Measurements from ENCODE around the gene WWOX.

The WWOX gene

DNA sequence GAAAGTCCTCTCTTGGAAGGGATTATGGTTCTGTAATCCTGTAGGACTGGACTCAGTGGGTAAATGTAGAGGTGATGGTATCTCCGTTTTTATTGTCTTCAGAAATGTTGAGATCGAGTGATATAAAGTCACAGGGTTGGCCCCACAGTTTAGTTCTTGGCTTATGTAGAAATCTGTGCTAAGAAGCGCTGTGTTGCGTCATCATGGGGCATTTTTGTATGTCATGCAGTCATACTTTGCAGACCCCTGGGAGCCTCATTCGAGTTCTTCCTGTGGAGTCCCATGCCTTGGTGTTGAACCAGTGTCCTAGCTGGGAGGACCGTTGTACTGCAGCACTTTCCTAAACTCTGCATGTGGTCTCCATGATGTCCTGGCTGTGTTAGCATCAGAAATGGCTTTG lies 881.4 kb downstream of the WWOX start:
- Histone ChIP-seq H3K14ac (ENCODE audit: low read length) (no peak overlapping the region), H3K79me1 (ENCODE audit: low read length) (no peaks in the 10 kb centered on the region), H3K4me3 (ENCODE audit: low read depth, low read length) (no peak overlapping the region), H3K9me3 (ENCODE audit: insufficient read depth, low read depth, low read length) (peaks cover 2% of the 10 kb centered on the region), H3K36me3 (ENCODE audit: control insufficient read depth in 1 of 2, insufficient read depth in 2 of 2, low read length in 2 of 2) (no peaks in the 10 kb centered on the region), H3K27ac (ENCODE audit: low read depth, low read length) (no peak overlapping the region), H3K4ac (ENCODE audit: low read depth, low read length) (no peak overlapping the region), H2BK5ac (ENCODE audit: low read depth, low read length, poor library complexity) (no peak overlapping the region), H3K9ac (ENCODE audit: low read length) (no peak overlapping the region), H3K23ac (ENCODE audit: low read length) (no peak overlapping the region), H3K4me1 (ENCODE audit: control insufficient read depth in 1 of 2, insufficient read depth in 2 of 2, low read length in 2 of 2) (peaks cover 9 to 11% of the 10 kb centered on the region in 2 experiments), H2AK5ac (ENCODE audit: low read length) (no peak overlapping the region), H2BK120ac (ENCODE audit: insufficient read depth, low read length, poor library complexity) (no peak overlapping the region), H3K79me2 (ENCODE audit: control insufficient read depth, insufficient read depth, low read length, poor library complexity) (no peaks in the 10 kb centered on the region), H4K12ac (ENCODE audit: low read depth, low read length) (no peak overlapping the region), H3K18ac (ENCODE audit: low read length) (no peak overlapping the region), H2AFZ (ENCODE audit: insufficient read depth, low read length, poor library complexity) (no peak overlapping the region), H4K91ac (ENCODE audit: low read depth, low read length) (no peak overlapping the region), H3K27me3 (ENCODE audit: insufficient read depth, low read length) (no peaks in the 10 kb centered on the region), H4K8ac (ENCODE audit: low read depth, low read length) (no peak overlapping the region), H3K4me2 (ENCODE audit: low read length) (no peak overlapping the region), H2BK12ac (ENCODE audit: low read length) (no peak overlapping the region)
- WGBS (ENCODE audit: extremely low coverage, insufficient coverage, insufficient read length): no CpG with 5 or more reads among the region's 6 CpGs
- DNase-seq: no peak

DNA sequence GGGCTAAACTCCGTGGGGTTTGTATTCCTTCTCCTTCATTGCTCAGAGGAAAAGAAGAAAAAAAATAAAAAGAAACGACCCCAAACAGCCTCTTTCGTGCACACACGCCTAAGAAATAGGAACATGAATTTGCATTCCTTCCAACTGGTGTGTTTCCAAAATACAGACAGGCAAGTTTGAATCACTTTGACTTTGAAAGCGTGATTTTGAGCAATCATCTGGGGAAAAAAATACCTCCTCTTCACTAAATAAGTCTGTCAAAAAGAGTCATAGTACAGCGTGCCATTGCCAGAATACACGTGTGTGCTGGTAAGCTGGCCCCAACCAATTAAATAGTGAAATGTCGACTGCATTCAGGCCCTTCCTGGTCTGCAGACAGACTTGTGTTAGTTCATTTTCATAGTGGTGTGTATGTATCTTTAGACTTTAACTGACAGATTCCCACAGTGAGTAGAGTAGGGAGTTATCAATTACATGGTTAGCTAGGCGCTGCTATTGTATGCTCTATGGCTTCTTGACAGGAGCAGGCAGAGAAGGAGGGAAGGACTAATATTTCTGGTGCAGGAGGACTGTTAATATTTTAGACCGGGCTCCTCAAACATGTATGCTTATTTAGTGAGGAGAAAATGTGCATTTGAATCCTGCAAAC lies 882.8 kb downstream of the WWOX start:
- no peaks in the 10 kb centered on the region for H3K27me3 ChIP-seq (ENCODE audit: insufficient read depth, low read length)
- no peaks in the 10 kb centered on the region for H3K79me2 ChIP-seq (ENCODE audit: control insufficient read depth, insufficient read depth, low read length, poor library complexity)
- peaks cover 10 to 12% of the 10 kb centered on the region in 2 experiments for H3K4me1 ChIP-seq (ENCODE audit: control insufficient read depth in 1 of 2, insufficient read depth in 2 of 2, low read length in 2 of 2)
- no peak overlapping the region for H4K8ac ChIP-seq (ENCODE audit: low read depth, low read length)
- H3K36me3 ChIP-seq (ENCODE audit: control insufficient read depth in 1 of 2, insufficient read depth in 2 of 2, low read length in 2 of 2): no peaks in the 10 kb centered on the region
- no peak overlapping the region for H3K4ac ChIP-seq (ENCODE audit: low read depth, low read length)
- no peak overlapping the region for H4K91ac ChIP-seq (ENCODE audit: low read depth, low read length)
- H3K27ac ChIP-seq (ENCODE audit: low read depth, low read length): no peak overlapping the region
- no peak overlapping the region for H3K14ac ChIP-seq (ENCODE audit: low read length)
- no CpG with 5 or more reads among the region's 10 CpGs for WGBS (ENCODE audit: extremely low coverage, insufficient coverage, insufficient read length)
- H3K4me3 ChIP-seq (ENCODE audit: low read depth, low read length): no peak overlapping the region
- H3K79me1 ChIP-seq (ENCODE audit: low read length): no peaks in the 10 kb centered on the region
- DNase-seq: no peak
- H2AFZ ChIP-seq (ENCODE audit: insufficient read depth, low read length, poor library complexity): no peak overlapping the region
- no peak overlapping the region for H3K23ac ChIP-seq (ENCODE audit: low read length)
- H3K9me3 ChIP-seq (ENCODE audit: insufficient read depth, low read depth, low read length): peaks cover 2% of the 10 kb centered on the region
- H3K18ac ChIP-seq (ENCODE audit: low read length): no peak overlapping the region
- no peak overlapping the region for H2BK12ac ChIP-seq (ENCODE audit: low read length)
- H2BK5ac ChIP-seq (ENCODE audit: low read depth, low read length, poor library complexity): no peak overlapping the region
- H3K9ac ChIP-seq (ENCODE audit: low read length): no peak overlapping the region
- no peak overlapping the region for H2BK120ac ChIP-seq (ENCODE audit: insufficient read depth, low read length, poor library complexity)
- no peak overlapping the region for H3K4me2 ChIP-seq (ENCODE audit: low read length)
- no peak overlapping the region for H2AK5ac ChIP-seq (ENCODE audit: low read length)
- no peak overlapping the region for H4K12ac ChIP-seq (ENCODE audit: low read depth, low read length)

GRCh38 chr16:78984324-78984723 lies 884.9 kb downstream of the WWOX start:
- no peak for DNase-seq
- Histone ChIP-seq H3K14ac (ENCODE audit: low read length) (no peak overlapping the region), H3K27me3 (ENCODE audit: insufficient read depth, low read length) (no peaks in the 10 kb centered on the region), H2AFZ (ENCODE audit: insufficient read depth, low read length, poor library complexity) (no peak overlapping the region), H3K18ac (ENCODE audit: low read length) (no peak overlapping the region), H3K4ac (ENCODE audit: low read depth, low read length) (no peak overlapping the region), H4K12ac (ENCODE audit: low read depth, low read length) (no peak overlapping the region), H4K91ac (ENCODE audit: low read depth, low read length) (no peak overlapping the region), H3K4me1 (ENCODE audit: control insufficient read depth in 1 of 2, insufficient read depth in 2 of 2, low read length in 2 of 2) (peaks cover 12% of the 10 kb centered on the region in 2 experiments), H3K36me3 (ENCODE audit: control insufficient read depth in 1 of 2, insufficient read depth in 2 of 2, low read length in 2 of 2) (no peaks in the 10 kb centered on the region), H3K4me3 (ENCODE audit: low read depth, low read length) (no peak overlapping the region), H3K23ac (ENCODE audit: low read length) (no peak overlapping the region), H3K9ac (ENCODE audit: low read length) (no peak overlapping the region), H3K79me1 (ENCODE audit: low read length) (no peaks in the 10 kb centered on the region), H2BK120ac (ENCODE audit: insufficient read depth, low read length, poor library complexity) (no peak overlapping the region), H2AK5ac (ENCODE audit: low read length) (no peak overlapping the region), H2BK5ac (ENCODE audit: low read depth, low read length, poor library complexity) (no peak overlapping the region), H2BK12ac (ENCODE audit: low read length) (no peak overlapping the region), H3K4me2 (ENCODE audit: low read length) (no peak overlapping the region), H3K79me2 (ENCODE audit: control insufficient read depth, insufficient read depth, low read length, poor library complexity) (no peaks in the 10 kb centered on the region), H3K27ac (ENCODE audit: low read depth, low read length) (no peak overlapping the region), H4K8ac (ENCODE audit: low read depth, low read length) (no peak overlapping the region), H3K9me3 (ENCODE audit: insufficient read depth, low read depth, low read length) (peaks cover 2% of the 10 kb centered on the region)
- WGBS (ENCODE audit: extremely low coverage, insufficient coverage, insufficient read length): no CpG with 5 or more reads among the region's 3 CpGs

- Histone ChIP-seq H3K4me2 (ENCODE audit: low read length) (no peak overlapping the region), H3K27ac (ENCODE audit: low read depth, low read length) (peak overlapping the region; percentile 36), H2BK5ac (ENCODE audit: low read depth, low read length, poor library complexity) (no peak overlapping the region), H3K4ac (ENCODE audit: low read depth, low read length) (no peak overlapping the region), H3K79me2 (ENCODE audit: control insufficient read depth, insufficient read depth, low read length, poor library complexity) (no peaks in the 10 kb centered on the region), H3K4me3 (ENCODE audit: low read depth, low read length) (no peak overlapping the region), H3K79me1 (ENCODE audit: low read length) (no peaks in the 10 kb centered on the region), H3K9me3 (ENCODE audit: insufficient read depth, low read depth, low read length) (peaks cover 2% of the 10 kb centered on the region), H4K91ac (ENCODE audit: low read depth, low read length) (no peak overlapping the region), H3K23ac (ENCODE audit: low read length) (no peak overlapping the region), H3K27me3 (ENCODE audit: insufficient read depth, low read length) (no peaks in the 10 kb centered on the region), H3K36me3 (ENCODE audit: control insufficient read depth in 1 of 2, insufficient read depth in 2 of 2, low read length in 2 of 2) (no peaks in the 10 kb centered on the region), H2AFZ (ENCODE audit: insufficient read depth, low read length, poor library complexity) (no peak overlapping the region), H2AK5ac (ENCODE audit: low read length) (no peak overlapping the region), H2BK120ac (ENCODE audit: insufficient read depth, low read length, poor library complexity) (no peak overlapping the region), H3K9ac (ENCODE audit: low read length) (no peak overlapping the region), H3K14ac (ENCODE audit: low read length) (no peak overlapping the region), H4K12ac (ENCODE audit: low read depth, low read length) (no peak overlapping the region), H3K18ac (ENCODE audit: low read length) (no peak overlapping the region), H2BK12ac (ENCODE audit: low read length) (no peak overlapping the region), H3K4me1 (ENCODE audit: control insufficient read depth in 1 of 2, insufficient read depth in 2 of 2, low read length in 2 of 2) (peaks cover 16 to 17% of the 10 kb centered on the region in 2 experiments), H4K8ac (ENCODE audit: low read depth, low read length) (no peak overlapping the region)
- WGBS (ENCODE audit: extremely low coverage, insufficient coverage, insufficient read length): no CpG with 5 or more reads among the region's 12 CpGs
- DNase-seq: no peak
These were observed 885.5 kb downstream of the WWOX start for GRCh38 chr16:78984887-78985464.
